ENCODE measurements around the gene PPFIA3.

- TF ChIP-seq CTCF (IDR thresholded peaks at IDR 0.05), result no peak
- TF ChIP-seq POLR2A (IDR thresholded peaks at IDR 0.05), result no peak
These were observed 48.6 kb downstream of the PPFIA3 start for GRCh38 chr19:49167857-49168409.

Measured in body of pancreas (tissue), 4 donors.